Activated CD8-positive, alpha-beta T cell treated with anti-CD3 and anti-CD28 coated beads for 36 hours (primary cell): Measurements from ENCODE around the gene ECD. TPM values are rescaled to one million over a fixed set of nuclear protein-coding genes. Genes with fewer than 3 reads are reported as not detected.

Experiments
- ATAC-seq: fragments of 200-7000 bp; cut with Tn5 transposase; one replicate; pipeline ENCODE4 v1.10.0; 2021; ENCODE audit warnings: mild to moderate bottlenecking, moderate library complexity
- CTCF ChIA-PET: fragments of 350-600 bp; sonication (Branson Sonifier 250); formaldehyde crosslinking; loops from one replicate; lab custom pipeline; 2021; ENCODE audit warnings: antibody characterized with exemption; lab: Charles Lee
- POLR2A ChIA-PET: fragments of 350-600 bp; sonication (Branson Sonifier 250); formaldehyde crosslinking; loops from one replicate; lab custom pipeline; 2021; ENCODE audit warnings: antibody characterized with exemption; lab: Charles Lee
- DNase-seq: peaks from one replicate; pipeline ENCODE4 v3.0.0-alpha.2; 2020
- H3K27ac Mint-ChIP-seq: one replicate; pipeline ENCODE4 v1.8.0; 2021; ENCODE audit warnings: mild to moderate bottlenecking, mixed read lengths
- H3K27me3 Mint-ChIP-seq: one replicate; pipeline ENCODE4 v1.8.0; 2021; ENCODE audit warnings: mixed read lengths
- H3K36me3 Mint-ChIP-seq: one replicate; pipeline ENCODE4 v1.8.0; 2021; ENCODE audit warnings: low read depth, mixed read lengths
- H3K4me1 Mint-ChIP-seq: one replicate; pipeline ENCODE4 v1.8.0; 2021; ENCODE audit warnings: low read depth, mixed read lengths
- H3K4me3 Mint-ChIP-seq: one replicate; pipeline ENCODE4 v1.8.0; 2021; ENCODE audit warnings: mild to moderate bottlenecking, moderate library complexity, mixed read lengths
- H3K9me3 Mint-ChIP-seq: one replicate; pipeline ENCODE4 v1.8.0; 2021; ENCODE audit warnings: mixed read lengths
- CTCF ChIP-seq: fragments of 200-600 bp; IDR thresholded peaks from one replicate; pipeline ENCODE4 v1.8.0; 2022; ENCODE audit warnings: antibody characterized with exemption, mild to moderate bottlenecking
- intact Hi-C: fragments of 100-400 bp; cut with micrococcal nuclease; formaldehyde crosslinking; loops from one replicate; pipeline ENCODE4 v1.10.0; 2022
- total RNA-seq, 2 experiments: library from RNA; stranded (reverse); gene quantifications; one replicate each; pipeline ENCODE4 v1.2.3, GENCODE V29; 2021

Gene ECD
- total RNA-seq, 2 experiments from 2014 or later, result 31.8 to 33.9 TPM

GRCh38 chr10:73136627-73137026, 31.2 kb downstream of the ECD start:
- no peak for DNase-seq
- no peak for TF ChIP-seq CTCF
- Mint-ChIP-seq H3K27me3 (no peaks in the 10 kb centered on the region), H3K27ac (no peak overlapping the region), H3K4me3 (no peak overlapping the region), H3K36me3 (peaks cover 31% of the 10 kb centered on the region), H3K4me1 (no peaks in the 10 kb centered on the region), H3K9me3 (no peaks in the 10 kb centered on the region)
- no peak for ATAC-seq
- CTCF ChIA-PET, result interaction anchor here (0.7 to 8.6 kb wide), 2 partner anchors 22 to 40 kb away, joined by 3 to 39 read pairs; partner anchors contain the start of gene P4HA1
- intact Hi-C loops, result no loop called here
- POLR2A ChIA-PET, result no interaction called here

- no peak for TF ChIP-seq CTCF
- Mint-ChIP-seq H3K4me1 (no peaks in the 10 kb centered on the region), H3K9me3 (no peaks in the 10 kb centered on the region), H3K36me3 (peaks cover 36% of the 10 kb centered on the region), H3K27ac (no peak overlapping the region), H3K27me3 (no peaks in the 10 kb centered on the region), H3K4me3 (no peak overlapping the region)
- ChIA-PET POLR2A (interaction anchor here (1.1 kb wide), 1 partner anchor 11 kb away, joined by 3 read pairs; no protein-coding TSS in a partner anchor), CTCF (interaction anchor here (8.6 kb wide), 1 partner anchor 24 kb away, joined by 39 read pairs; no protein-coding TSS in a partner anchor)
- DNase-seq (no peak), ATAC-seq (no peak)
- intact Hi-C loops, result no loop called here
Observed at GRCh38 chr10:73134727-73135126, 33.1 kb downstream of the ECD start.

GRCh38 chr10:73131913-73132686, 35.7 kb downstream of the ECD start:
- H3K36me3 Mint-ChIP-seq, result peaks cover 30% of the 10 kb centered on the region
- intact Hi-C loops, result no loop called here
- ChIA-PET POLR2A (interaction anchor here (0.7 kb wide), 1 partner anchor 145 kb away, joined by 3 read pairs; no protein-coding TSS in a partner anchor), CTCF (interaction anchor here (8.6 kb wide), 1 partner anchor 26 kb away, joined by 39 read pairs; no protein-coding TSS in a partner anchor)
- H3K27me3 Mint-ChIP-seq, result no peaks in the 10 kb centered on the region
- no peak overlapping the region for H3K4me3 Mint-ChIP-seq
- no peak for ATAC-seq
- no peak for TF ChIP-seq CTCF
- H3K9me3 Mint-ChIP-seq, result no peaks in the 10 kb centered on the region
- H3K27ac Mint-ChIP-seq, result no peak overlapping the region
- H3K4me1 Mint-ChIP-seq, result no peaks in the 10 kb centered on the region
- no peak for DNase-seq

- POLR2A ChIA-PET, result interaction anchor here (0.7 kb wide), 1 partner anchor 145 kb away, joined by 3 read pairs; no protein-coding TSS in a partner anchor
- no peak for ATAC-seq
- Mint-ChIP-seq H3K4me1 (no peaks in the 10 kb centered on the region), H3K4me3 (no peak overlapping the region), H3K36me3 (peaks cover 27% of the 10 kb centered on the region), H3K27me3 (no peaks in the 10 kb centered on the region), H3K27ac (no peak overlapping the region), H3K9me3 (no peaks in the 10 kb centered on the region)
- intact Hi-C loops, result no loop called here
- DNase-seq, result no peak
- CTCF ChIA-PET, result no interaction called here
- TF ChIP-seq CTCF, result no peak
Observed at GRCh38 chr10:73131301-73131700, 36.5 kb downstream of the ECD start.

- CTCF ChIA-PET, result no interaction called here
- no peak for DNase-seq
- Mint-ChIP-seq H3K27ac (peak overlapping the region; percentile 43), H3K4me1 (no peaks in the 10 kb centered on the region), H3K9me3 (no peaks in the 10 kb centered on the region), H3K36me3 (peaks cover 8% of the 10 kb centered on the region), H3K4me3 (no peak overlapping the region), H3K27me3 (no peaks in the 10 kb centered on the region)
- POLR2A ChIA-PET, result no interaction called here
- no peak for ATAC-seq
- intact Hi-C loops, result no loop called here
- TF ChIP-seq CTCF, result no peak
Observed at GRCh38 chr10:73126343-73126742, 41.5 kb downstream of the ECD start.
